OCI-LY1 (cell line): ENCODE measurements around the gene AP3S2.
"Not testable (repeated sequence)": the region's sequence is repeated elsewhere in the genome, so short reads cannot be mapped to it uniquely, and the experiment has no call there.

Source experiments
- H2AFZ ChIP-seq: fragments of 200-600 bp; sonication (generic), shearing (Covaris generic); 2 replicates; pipeline ENCODE4 v1.6.0; 2014; ENCODE audit warnings: antibody characterized with exemption, mild to moderate bottlenecking, low read length
- H3F3A ChIP-seq: fragments of 200-600 bp; sonication (generic), shearing (Covaris generic); 2 replicates; pipeline ENCODE4 v1.6.0; 2014; ENCODE audit warnings: mild to moderate bottlenecking, antibody characterized with exemption, low read length, moderate library complexity; ENCODE audit not compliant: insufficient read depth
- H3K27ac ChIP-seq: fragments of 200-600 bp; sonication (generic); 2 replicates; pipeline ENCODE4 v1.5.1; 2014; ENCODE audit warnings: low read length, mixed run types, mild to moderate bottlenecking, low read depth; ENCODE audit not compliant: poor library complexity, severe bottlenecking
- H3K27me3 ChIP-seq: fragments of 200-600 bp; sonication (generic); 2 replicates; pipeline ENCODE4 v1.6.0; 2014; ENCODE audit warnings: antibody characterized with exemption, mild to moderate bottlenecking, low read length, moderate library complexity; ENCODE audit not compliant: insufficient read depth
- H3K36me3 ChIP-seq: fragments of 200-600 bp; sonication (generic); 2 replicates; pipeline ENCODE4 v1.6.1; 2014; ENCODE audit warnings: mild to moderate bottlenecking, antibody characterized with exemption, low read length, moderate library complexity, mixed read lengths; ENCODE audit not compliant: insufficient read depth
- H3K4me1 ChIP-seq: fragments of 200-600 bp; sonication (generic); 2 replicates; pipeline ENCODE4 v1.5.1; 2014; ENCODE audit warnings: mild to moderate bottlenecking, low read length, moderate library complexity; ENCODE audit not compliant: insufficient read depth, severe bottlenecking
- H3K4me2 ChIP-seq: fragments of 200-600 bp; sonication (generic), shearing (Covaris generic); 2 replicates; pipeline ENCODE4 v1.6.1; 2014; ENCODE audit warnings: low read length
- H3K4me3 ChIP-seq: fragments of 200-600 bp; sonication (generic); 2 replicates; pipeline ENCODE4 v1.5.1; 2014; ENCODE audit warnings: low read length, low read depth, mild to moderate bottlenecking, mixed read lengths; ENCODE audit not compliant: poor library complexity, severe bottlenecking
- H3K79me2 ChIP-seq: fragments of 200-600 bp; shearing (Covaris generic); 2 replicates; pipeline ENCODE4 v1.6.1; 2016; ENCODE audit warnings: mixed run types, low read length, mixed read lengths; ENCODE audit not compliant: insufficient read depth
- H3K9ac ChIP-seq: fragments of 200-600 bp; sonication (generic), shearing (Covaris generic); 2 replicates; pipeline ENCODE4 v1.6.1; 2014; ENCODE audit warnings: mild to moderate bottlenecking, low read length, mixed read lengths
- H3K9me2 ChIP-seq: fragments of 200-600 bp; sonication (generic), shearing (Covaris generic); 2 replicates; pipeline ENCODE4 v1.6.1; 2014; ENCODE audit warnings: low read depth, mild to moderate bottlenecking, low read length, mixed read lengths
- H3K9me3 ChIP-seq: fragments of 200-600 bp; shearing (Covaris generic); 2 replicates; pipeline ENCODE4 v1.6.1; 2014; ENCODE audit warnings: low read length, mixed read lengths
- H4K20me1 ChIP-seq: fragments of 200-600 bp; sonication (generic), shearing (Covaris generic); 2 replicates; pipeline ENCODE4 v1.6.0; 2016; ENCODE audit warnings: mild to moderate bottlenecking, low read length; ENCODE audit not compliant: insufficient read depth
- EZH2 ChIP-seq: fragments of 200-600 bp; sonication (generic), shearing (Covaris generic); IDR thresholded peaks from 2 replicates; pipeline ENCODE4 v1.8.0; 2017; ENCODE audit warnings: borderline replicate concordance, mixed run types, mild to moderate bottlenecking, antibody characterized with exemption, low read length, moderate library complexity, mixed read lengths
- TF ChIP-seq, protein P1 (sequence below): fragments of 200-600 bp; sonication (generic), shearing (Covaris generic); IDR thresholded peaks from 2 replicates; pipeline ENCODE4 v1.5.1; 2017; ENCODE audit warnings: mild to moderate bottlenecking, antibody characterized with exemption, low read length, moderate library complexity, mixed read lengths

Gene AP3S2

DNA sequence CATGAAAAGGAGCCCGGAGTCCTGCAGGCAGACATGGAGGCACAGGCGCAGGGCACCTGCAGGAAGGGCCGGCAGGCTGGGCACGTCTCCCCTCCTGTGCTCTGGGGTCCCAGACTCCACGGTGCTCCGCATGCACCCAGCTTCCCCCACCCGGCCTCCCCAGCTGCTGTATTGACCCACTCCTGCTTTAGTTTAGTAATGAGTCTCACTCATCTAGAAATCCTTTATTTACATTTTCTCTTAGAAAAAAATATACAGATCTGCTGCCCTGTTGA, 109.2 kb downstream of the AP3S2 start:
- no peaks in the 10 kb centered on the region for H3K4me1 ChIP-seq
- no peak overlapping the region for H2AFZ ChIP-seq
- no peak overlapping the region for H3K27ac ChIP-seq

DNA sequence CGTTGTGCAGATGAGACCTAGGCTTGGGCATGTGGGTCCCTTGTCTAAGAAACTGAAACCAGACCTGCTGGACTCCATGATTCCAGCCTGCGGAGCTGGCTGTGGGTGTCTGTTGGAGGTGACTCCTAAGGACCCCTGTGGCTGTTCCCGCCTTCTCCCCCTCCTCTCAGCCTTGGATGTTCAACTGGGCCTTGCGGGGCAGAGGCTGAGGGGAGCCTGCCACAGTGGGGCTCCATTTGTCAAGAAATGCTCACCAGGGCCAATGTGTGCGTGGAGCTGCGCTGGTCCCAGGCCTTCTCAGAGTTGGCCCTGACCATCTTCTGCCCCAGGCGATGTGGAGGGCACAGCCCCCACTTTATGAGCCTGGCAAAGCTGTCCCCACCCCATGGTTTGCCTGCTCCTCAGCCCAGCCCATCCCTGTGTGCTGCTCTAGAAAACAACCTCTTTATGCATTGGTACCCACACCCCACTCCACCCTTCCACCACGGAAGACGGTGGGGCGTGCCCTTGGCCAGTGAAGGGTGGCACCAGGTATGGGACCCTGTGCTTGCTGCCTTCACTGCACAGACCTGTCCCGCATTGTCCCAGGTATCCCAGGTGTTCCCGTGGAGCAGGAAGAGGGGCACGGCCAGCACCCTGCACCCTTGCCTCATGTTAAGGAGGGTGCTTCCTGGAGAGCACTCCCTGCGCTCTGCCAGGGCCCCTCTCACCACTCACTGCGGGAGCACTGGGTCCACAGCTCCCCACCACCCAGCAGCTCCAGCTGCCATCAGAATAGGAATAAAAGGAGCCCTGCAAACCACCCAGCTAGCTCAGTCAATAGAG, 109.7 kb downstream of the AP3S2 start:
- Histone ChIP-seq H3K4me2 (no peak overlapping the region), H3K79me2 (no peaks in the 10 kb centered on the region), H3K27ac (no peak overlapping the region), H2AFZ (no peak overlapping the region), H4K20me1 (no peaks in the 10 kb centered on the region), H3K4me3 (no peak overlapping the region), H3K36me3 (no peaks in the 10 kb centered on the region; the same call in 1 of the 2 replicates), H3K9ac (no peak overlapping the region), H3K27me3 (peaks cover 6% of the 10 kb centered on the region), H3F3A (no peaks in the 10 kb centered on the region), H3K4me1 (no peaks in the 10 kb centered on the region), H3K9me2 (no peaks in the 10 kb centered on the region), H3K9me3 (peaks cover 9% of the 10 kb centered on the region)
- TF ChIP-seq EZH2 = no peak
- TF ChIP-seq, protein P1, sequence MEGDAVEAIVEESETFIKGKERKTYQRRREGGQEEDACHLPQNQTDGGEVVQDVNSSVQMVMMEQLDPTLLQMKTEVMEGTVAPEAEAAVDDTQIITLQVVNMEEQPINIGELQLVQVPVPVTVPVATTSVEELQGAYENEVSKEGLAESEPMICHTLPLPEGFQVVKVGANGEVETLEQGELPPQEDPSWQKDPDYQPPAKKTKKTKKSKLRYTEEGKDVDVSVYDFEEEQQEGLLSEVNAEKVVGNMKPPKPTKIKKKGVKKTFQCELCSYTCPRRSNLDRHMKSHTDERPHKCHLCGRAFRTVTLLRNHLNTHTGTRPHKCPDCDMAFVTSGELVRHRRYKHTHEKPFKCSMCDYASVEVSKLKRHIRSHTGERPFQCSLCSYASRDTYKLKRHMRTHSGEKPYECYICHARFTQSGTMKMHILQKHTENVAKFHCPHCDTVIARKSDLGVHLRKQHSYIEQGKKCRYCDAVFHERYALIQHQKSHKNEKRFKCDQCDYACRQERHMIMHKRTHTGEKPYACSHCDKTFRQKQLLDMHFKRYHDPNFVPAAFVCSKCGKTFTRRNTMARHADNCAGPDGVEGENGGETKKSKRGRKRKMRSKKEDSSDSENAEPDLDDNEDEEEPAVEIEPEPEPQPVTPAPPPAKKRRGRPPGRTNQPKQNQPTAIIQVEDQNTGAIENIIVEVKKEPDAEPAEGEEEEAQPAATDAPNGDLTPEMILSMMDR = no peak

More for the DNA sequence above, 109.2 kb downstream of the AP3S2 start:
- H3K9ac ChIP-seq = no peak overlapping the region
- H3K4me2 ChIP-seq = no peak overlapping the region
- H3K4me3 ChIP-seq = no peak overlapping the region
- H3K9me3 ChIP-seq = peaks cover 9% of the 10 kb centered on the region
- H3K36me3 ChIP-seq = no peaks in the 10 kb centered on the region; the same call in 1 of the 2 replicates
- H3F3A ChIP-seq = no peaks in the 10 kb centered on the region
- H3K79me2 ChIP-seq = no peaks in the 10 kb centered on the region
- H3K27me3 ChIP-seq = peaks cover 6% of the 10 kb centered on the region
- H4K20me1 ChIP-seq = no peaks in the 10 kb centered on the region
- TF ChIP-seq EZH2 = no peak
- TF ChIP-seq, protein P1 = no peak
- H3K9me2 ChIP-seq = no peaks in the 10 kb centered on the region

DNA sequence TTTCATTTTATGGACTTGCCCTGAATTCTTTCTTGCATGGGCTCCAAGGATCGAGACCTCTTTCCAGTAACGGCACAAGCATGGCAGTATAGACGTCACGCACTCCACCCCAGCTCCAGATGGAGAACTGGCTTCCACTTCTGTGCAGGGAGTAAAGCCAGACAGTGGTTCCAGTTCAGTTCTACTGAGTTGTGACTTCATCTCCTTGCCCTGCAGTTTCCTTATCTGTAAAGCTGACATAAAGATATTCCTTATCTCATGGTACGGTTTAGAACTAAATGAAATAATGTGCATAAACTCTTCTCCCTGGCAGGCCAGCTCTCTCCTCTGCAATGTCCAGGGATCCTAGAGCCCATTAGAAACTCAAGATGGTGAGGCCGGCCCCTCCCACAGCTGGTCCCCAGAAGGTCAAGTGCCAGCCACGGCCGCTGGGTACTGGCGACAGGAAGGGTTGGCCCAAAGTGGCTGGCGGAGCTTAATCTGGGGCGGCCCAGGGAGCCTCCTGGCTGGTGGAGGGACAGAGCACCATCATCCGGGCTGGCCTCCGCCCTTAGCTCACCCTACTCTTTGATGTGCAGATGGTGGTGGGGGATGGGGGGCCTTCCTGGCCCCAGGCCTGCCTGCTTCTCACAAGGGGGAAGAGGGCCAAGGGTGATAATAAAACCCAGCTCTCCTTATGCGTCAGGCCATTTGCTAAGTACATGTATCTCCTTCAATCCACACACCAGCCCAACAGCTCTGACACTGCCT, 110.5 kb downstream of the AP3S2 start:
- Histone ChIP-seq H2AFZ (no peak overlapping the region), H3K36me3 (no peaks in the 10 kb centered on the region; the same call in 1 of the 2 replicates), H3K9me2 (no peaks in the 10 kb centered on the region), H3K9me3 (peaks cover 9% of the 10 kb centered on the region), H3K27ac (no peak overlapping the region), H3K4me2 (no peak overlapping the region), H3K9ac (no peak overlapping the region), H3K4me1 (no peaks in the 10 kb centered on the region), H3K27me3 (peaks cover 6% of the 10 kb centered on the region), H3K79me2 (no peaks in the 10 kb centered on the region), H3K4me3 (no peak overlapping the region), H3F3A (no peaks in the 10 kb centered on the region), H4K20me1 (no peaks in the 10 kb centered on the region)
- TF ChIP-seq EZH2 = no peak
- TF ChIP-seq, protein P1 = no peak

DNA sequence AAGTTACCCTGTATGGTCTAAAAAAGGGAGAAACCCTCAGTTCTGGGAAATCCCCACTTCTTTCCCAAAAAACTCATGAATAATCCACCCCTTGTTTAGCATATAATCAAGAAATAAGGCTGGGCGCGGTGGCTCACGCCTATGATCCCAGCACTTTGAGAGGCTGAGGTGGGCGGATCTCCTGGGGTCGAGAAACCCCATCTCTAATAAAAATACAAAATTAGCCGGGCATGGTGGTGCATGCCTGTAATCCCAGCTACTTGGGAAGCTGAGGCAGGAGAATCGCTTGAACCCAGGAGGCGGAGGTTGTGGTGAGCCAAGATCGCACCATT, 111.2 kb downstream of the AP3S2 start:
- H3K9me3 ChIP-seq, H3K9ac ChIP-seq, H3F3A ChIP-seq, H3K9me2 ChIP-seq, H3K36me3 ChIP-seq, H3K27ac ChIP-seq, H3K4me1 ChIP-seq, H3K4me3 ChIP-seq, H3K4me2 ChIP-seq, H4K20me1 ChIP-seq, H3K79me2 ChIP-seq, H3K27me3 ChIP-seq, H2AFZ ChIP-seq: not testable (repeated sequence)
